ENCODE results near the gene FCF1. TPM values are rescaled to one million over a fixed set of nuclear protein-coding genes. Genes with fewer than 3 reads are reported as not detected.

FCF1 gene
- total RNA-seq, 1 experiment from 2014 or later, result 58.0 TPM

DNA sequence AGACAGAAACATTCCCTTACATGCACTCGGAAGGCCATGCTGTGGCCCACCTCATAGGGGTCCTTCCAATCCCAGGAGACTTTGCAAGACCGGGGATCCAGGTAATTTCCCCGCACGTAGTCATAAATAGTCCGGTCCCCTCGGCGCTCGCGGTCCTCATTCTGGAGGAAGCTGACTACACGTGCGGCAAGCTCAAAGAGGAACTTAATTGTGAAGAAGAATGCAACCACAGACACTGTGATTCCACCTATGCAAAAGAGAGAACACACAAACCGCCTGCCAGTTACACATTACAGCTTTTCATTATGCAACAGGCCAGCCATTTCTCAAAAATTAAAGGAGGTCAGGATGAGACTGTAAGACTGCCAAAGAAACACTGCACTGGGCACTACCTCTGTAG is 28.5 kb upstream of the FCF1 start:
- Mint-ChIP-seq H3K27ac (ENCODE audit: unreplicated experiment) (no peak overlapping the region), H3K4me1 (ENCODE audit: low read depth, unreplicated experiment) (no peaks in the 10 kb centered on the region), H3K4me3 (ENCODE audit: low read depth, unreplicated experiment) (no peak overlapping the region), H3K27me3 (ENCODE audit: unreplicated experiment) (no peaks in the 10 kb centered on the region), H3K9me3 (ENCODE audit: low read depth, unreplicated experiment) (no peaks in the 10 kb centered on the region), H3K36me3 (ENCODE audit: insufficient read depth, unreplicated experiment) (peaks cover 22% of the 10 kb centered on the region)
- BruUV-seq (replicated peaks), result no TSS peak
- intact Hi-C loops (cut with micrococcal nuclease; ENCODE audit: unreplicated experiment), result no loop called here
- CTCF ChIA-PET, result no interaction called here
- TF ChIP-seq, protein P1, sequence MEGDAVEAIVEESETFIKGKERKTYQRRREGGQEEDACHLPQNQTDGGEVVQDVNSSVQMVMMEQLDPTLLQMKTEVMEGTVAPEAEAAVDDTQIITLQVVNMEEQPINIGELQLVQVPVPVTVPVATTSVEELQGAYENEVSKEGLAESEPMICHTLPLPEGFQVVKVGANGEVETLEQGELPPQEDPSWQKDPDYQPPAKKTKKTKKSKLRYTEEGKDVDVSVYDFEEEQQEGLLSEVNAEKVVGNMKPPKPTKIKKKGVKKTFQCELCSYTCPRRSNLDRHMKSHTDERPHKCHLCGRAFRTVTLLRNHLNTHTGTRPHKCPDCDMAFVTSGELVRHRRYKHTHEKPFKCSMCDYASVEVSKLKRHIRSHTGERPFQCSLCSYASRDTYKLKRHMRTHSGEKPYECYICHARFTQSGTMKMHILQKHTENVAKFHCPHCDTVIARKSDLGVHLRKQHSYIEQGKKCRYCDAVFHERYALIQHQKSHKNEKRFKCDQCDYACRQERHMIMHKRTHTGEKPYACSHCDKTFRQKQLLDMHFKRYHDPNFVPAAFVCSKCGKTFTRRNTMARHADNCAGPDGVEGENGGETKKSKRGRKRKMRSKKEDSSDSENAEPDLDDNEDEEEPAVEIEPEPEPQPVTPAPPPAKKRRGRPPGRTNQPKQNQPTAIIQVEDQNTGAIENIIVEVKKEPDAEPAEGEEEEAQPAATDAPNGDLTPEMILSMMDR (IDR thresholded peaks at IDR 0.05; ENCODE audit: unreplicated experiment), result no peak
- DNase-seq, result no peak

DNA sequence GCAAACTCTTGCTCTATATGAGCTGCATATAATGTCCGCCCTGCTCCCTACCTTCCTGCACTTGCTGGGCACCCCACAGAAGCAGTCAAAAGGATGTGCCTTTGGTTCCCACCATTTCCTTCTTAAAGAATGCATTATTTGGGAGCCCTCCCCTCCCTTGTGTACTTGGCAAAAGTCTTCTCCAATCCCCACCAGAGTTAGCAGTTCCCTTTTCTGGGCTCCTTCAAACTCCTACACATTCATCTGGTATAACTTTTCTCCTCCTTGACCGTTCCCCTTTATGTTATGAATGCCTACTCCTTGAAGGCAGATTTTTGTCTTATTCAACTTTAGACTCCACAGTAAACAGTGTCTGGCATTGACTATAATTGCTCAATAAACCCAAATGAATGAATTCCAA is 27.9 kb upstream of the FCF1 start:
- H3K27ac Mint-ChIP-seq (ENCODE audit: unreplicated experiment), result no peak overlapping the region
- H3K4me3 Mint-ChIP-seq (ENCODE audit: low read depth, unreplicated experiment), result no peak overlapping the region
- no peaks in the 10 kb centered on the region for H3K4me1 Mint-ChIP-seq (ENCODE audit: low read depth, unreplicated experiment)
- no peaks in the 10 kb centered on the region for H3K27me3 Mint-ChIP-seq (ENCODE audit: unreplicated experiment)
- intact Hi-C loops (cut with micrococcal nuclease; ENCODE audit: unreplicated experiment), result no loop called here
- TF ChIP-seq, protein P1 (IDR thresholded peaks at IDR 0.05; ENCODE audit: unreplicated experiment), result no peak
- BruUV-seq (replicated peaks), result no TSS peak
- peaks cover 22% of the 10 kb centered on the region for H3K36me3 Mint-ChIP-seq (ENCODE audit: insufficient read depth, unreplicated experiment)
- CTCF ChIA-PET, result no interaction called here
- no peak for DNase-seq
- H3K9me3 Mint-ChIP-seq (ENCODE audit: low read depth, unreplicated experiment), result no peaks in the 10 kb centered on the region

DNA sequence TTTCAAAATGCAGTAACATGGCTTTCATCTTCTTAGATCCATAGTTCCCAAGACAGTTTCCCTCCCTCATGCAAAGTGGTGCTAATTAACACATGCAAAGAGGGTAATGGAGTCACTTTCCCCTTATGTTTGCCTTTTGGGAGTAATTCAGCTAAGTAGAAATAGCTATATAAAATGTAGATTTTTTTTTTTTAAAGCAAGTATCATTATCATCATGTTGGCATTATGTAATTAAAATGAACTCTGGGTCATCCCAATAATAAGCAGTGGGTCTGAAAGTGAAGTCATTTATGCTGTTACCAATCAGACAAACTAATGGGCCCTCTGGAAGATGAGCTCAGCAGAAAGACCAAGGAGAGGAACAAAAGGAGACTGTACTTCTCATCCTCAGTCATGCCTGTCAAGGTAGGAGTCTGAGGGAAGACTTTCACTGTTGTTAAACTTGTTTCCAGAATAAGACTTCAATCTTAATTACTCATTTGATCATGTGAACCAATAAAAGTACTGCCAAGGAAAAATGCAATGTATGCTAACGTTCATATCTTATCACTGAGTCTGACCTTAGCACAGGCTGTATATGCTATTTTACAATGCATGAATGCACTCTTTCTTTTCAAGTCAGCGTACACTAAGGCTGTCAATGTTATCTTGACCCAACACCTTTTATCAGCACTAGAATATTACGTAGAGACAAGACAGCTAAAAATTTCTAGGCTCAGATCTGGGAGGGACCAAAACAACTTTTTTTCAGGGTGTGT is 26.8 kb upstream of the FCF1 start:
- no peaks in the 10 kb centered on the region for H3K27me3 Mint-ChIP-seq (ENCODE audit: unreplicated experiment)
- DNase-seq, result no peak
- intact Hi-C loops (cut with micrococcal nuclease; ENCODE audit: unreplicated experiment), result no loop called here
- no peak overlapping the region for H3K27ac Mint-ChIP-seq (ENCODE audit: unreplicated experiment)
- TF ChIP-seq, protein P1 (IDR thresholded peaks at IDR 0.05; ENCODE audit: unreplicated experiment), result no peak
- no TSS peak for BruUV-seq (replicated peaks)
- CTCF ChIA-PET, result interaction anchor here (0.6 kb wide), 1 partner anchor 9 kb away, joined by 3 read pairs; no protein-coding TSS in a partner anchor
- H3K4me3 Mint-ChIP-seq (ENCODE audit: low read depth, unreplicated experiment), result no peak overlapping the region
- H3K4me1 Mint-ChIP-seq (ENCODE audit: low read depth, unreplicated experiment), result no peaks in the 10 kb centered on the region
- peaks cover 22% of the 10 kb centered on the region for H3K36me3 Mint-ChIP-seq (ENCODE audit: insufficient read depth, unreplicated experiment)
- H3K9me3 Mint-ChIP-seq (ENCODE audit: low read depth, unreplicated experiment), result no peaks in the 10 kb centered on the region

DNA sequence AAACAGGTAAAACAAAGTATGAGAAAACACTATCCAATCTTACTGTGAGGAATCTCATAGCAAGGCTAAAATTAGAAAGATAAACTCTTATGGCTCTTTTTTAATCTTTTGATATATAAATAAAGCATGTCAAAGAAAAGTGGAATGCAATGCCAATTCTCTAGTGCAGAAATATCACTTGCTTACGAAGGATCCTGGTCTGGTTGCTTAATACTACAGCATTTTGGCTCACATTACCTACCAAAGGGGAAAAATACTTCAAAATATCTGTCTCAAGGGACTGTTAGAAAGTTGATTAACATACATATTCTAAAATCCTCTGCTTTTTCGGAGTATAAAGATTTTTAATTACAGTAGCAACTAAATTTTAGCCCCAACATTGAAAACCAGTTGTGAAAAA is 21.5 kb upstream of the FCF1 start:
- intact Hi-C loops (cut with micrococcal nuclease; ENCODE audit: unreplicated experiment), result no loop called here
- TF ChIP-seq, protein P1 (IDR thresholded peaks at IDR 0.05; ENCODE audit: unreplicated experiment), result no peak
- no TSS peak for BruUV-seq (replicated peaks)
- no peak overlapping the region for H3K4me3 Mint-ChIP-seq (ENCODE audit: low read depth, unreplicated experiment)
- H3K36me3 Mint-ChIP-seq (ENCODE audit: insufficient read depth, unreplicated experiment), result peaks cover 21% of the 10 kb centered on the region
- CTCF ChIA-PET, result no interaction called here
- no peaks in the 10 kb centered on the region for H3K9me3 Mint-ChIP-seq (ENCODE audit: low read depth, unreplicated experiment)
- no peaks in the 10 kb centered on the region for H3K27me3 Mint-ChIP-seq (ENCODE audit: unreplicated experiment)
- DNase-seq, result no peak
- H3K4me1 Mint-ChIP-seq (ENCODE audit: low read depth, unreplicated experiment), result no peaks in the 10 kb centered on the region
- no peak overlapping the region for H3K27ac Mint-ChIP-seq (ENCODE audit: unreplicated experiment)
